ENCODE data around the gene CEP192.

The CEP192 gene

DNA sequence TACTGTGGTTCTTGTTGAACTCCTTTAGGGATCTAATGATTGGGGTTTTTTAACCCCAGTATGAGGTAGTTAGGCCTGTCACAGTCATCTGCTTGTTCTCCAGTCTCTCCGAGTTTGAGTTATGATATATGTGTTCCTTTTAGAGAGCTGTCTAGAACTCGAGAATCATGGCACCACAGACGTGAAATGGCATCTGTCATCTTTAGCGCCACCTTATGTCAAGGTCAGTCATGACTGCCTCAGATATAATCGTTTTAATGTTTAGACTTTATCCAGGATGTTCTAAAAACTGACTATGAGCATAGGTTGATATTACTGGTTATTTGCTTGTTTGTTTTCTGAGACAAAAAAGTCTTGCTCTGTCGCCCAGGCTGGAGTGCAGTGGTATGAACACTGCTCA, 112.2 kb downstream of the CEP192 start:
- no peak for DNase-seq (ENCODE audit: low read depth)

DNA sequence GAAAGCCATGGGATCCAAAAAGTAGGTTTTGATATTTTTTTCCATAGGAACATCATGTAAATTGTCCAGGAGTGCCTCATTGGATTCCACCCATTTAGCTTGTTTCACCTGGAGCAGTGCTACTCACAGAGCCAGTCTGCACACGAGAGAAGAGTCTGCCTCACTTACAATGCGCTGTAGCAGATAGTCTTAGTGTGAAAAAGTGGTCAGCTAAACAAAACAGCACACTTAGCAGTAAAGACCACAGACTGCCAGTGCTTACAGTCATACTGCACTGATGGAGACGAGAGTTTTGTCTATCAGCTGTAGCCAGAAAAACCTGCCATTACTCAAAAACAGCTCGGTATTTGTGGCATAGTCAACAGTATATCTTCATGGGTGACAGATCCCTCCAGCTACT, 113.9 kb downstream of the CEP192 start:
- DNase-seq (ENCODE audit: low read depth) = no peak

DNA sequence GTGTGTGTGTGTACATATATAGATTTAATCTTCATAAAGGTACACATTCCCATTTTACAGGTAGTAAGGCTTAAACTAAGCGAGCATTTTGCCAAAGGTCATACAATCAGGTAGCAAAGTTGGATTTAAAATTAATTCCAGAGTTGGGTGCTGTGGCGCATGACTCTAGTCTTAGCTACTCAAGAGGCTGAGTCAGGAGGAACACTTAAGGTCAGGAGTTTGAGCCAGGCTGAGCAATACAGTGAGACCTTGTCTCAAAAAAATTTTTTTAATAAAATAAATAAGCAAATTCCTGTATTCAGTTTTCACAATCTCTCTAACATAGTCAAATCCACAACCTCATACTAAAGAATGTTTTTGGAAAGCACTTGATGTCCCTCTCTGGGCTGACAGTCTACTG, 115.9 kb downstream of the CEP192 start:
- no peak for DNase-seq (ENCODE audit: low read depth)

- no peak for DNase-seq (ENCODE audit: low read depth)
Measured at GRCh38 chr18:13108330-13108729, 117.2 kb downstream of the CEP192 start.

DNA sequence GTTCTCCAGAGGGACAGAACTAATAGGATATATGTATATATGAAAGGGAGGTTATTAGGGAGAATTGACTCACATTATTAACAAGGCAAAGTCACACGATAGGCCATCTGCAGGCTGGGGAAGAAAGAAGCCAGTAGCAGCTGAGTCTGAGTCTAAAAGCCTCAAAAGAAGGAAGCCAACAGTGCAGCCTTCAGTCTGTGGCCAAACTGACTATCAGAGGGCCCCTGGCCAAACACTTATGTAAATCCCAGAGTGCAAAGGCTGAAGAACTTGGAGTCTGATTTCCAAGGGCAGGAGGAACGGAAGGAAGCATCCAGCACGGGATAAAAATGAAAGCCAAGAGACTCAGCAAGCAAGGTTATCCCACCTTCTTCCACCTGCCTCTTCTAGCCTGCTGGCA, 119.4 kb downstream of the CEP192 start:
- no peak for DNase-seq (ENCODE audit: low read depth)

DNA sequence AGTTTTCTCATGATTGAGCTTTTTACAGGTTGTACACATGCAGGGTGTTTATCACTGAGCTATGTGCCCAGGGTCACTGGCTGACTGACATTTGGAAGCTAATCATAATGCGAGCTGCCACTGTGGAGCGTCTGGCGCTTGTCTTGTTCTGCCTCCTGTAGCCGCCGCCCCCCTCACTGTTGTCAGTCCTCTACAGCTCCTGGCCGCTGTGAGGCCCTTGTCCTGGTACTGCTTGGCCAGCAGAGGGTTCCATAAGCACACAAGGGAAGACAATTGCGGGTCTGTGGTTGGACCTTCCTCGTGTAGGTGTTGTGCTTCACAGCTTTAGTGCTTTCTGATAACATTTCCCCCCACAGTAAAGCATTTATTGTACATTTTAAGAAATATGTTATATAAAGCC, 121.8 kb downstream of the CEP192 start:
- DNase-seq (ENCODE audit: low read depth) = no peak

- no peak for DNase-seq (ENCODE audit: low read depth)
Measured at GRCh38 chr18:13120255-13120654, 129.1 kb downstream of the CEP192 start.

DNA sequence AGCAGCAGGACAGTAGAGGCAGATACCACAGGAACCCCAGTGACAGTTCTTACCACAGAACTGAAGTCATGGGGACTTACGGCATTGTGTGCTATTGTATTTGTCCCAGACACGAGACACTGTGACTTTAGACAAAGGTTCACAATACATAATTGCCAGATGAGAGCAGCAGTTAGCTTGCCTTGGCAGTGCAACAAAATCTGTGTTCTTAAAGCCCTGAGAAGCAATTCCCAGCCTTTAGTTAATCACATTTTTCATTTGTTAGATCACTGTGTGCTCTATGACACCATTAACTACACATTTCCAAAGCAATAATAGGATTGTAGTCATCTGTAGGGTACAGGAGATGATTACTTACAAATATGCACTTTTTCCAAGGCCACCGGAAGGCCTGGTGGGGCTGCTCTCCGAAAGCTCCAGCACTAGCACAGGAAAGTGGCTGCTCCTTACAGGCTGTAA, 129.8 kb downstream of the CEP192 start:
- no peak for DNase-seq (ENCODE audit: low read depth)

- DNase-seq (ENCODE audit: low read depth) = no peak
Measured at GRCh38 chr18:13124411-13124810, 133.2 kb downstream of the CEP192 start.

DNA sequence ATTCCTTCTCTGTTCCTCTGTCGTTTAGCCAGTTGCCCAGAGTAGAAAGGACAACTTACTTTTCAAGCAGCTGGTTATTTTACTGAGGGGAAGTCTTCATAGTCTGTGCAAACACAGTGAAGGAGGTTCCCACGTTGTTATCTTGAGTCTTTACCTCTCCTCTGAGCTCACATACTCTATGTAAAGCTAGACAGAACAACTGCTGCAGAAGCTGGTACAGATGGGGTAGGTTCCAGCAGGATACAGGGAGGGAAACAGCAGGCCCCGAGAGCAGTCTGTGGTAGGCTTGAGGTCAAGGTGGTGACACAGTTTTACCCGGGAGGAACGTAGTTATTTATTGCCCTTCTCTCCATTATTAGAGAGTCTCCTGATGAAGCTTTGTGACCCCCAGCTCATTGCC, 134.0 kb downstream of the CEP192 start:
- no peak for DNase-seq (ENCODE audit: low read depth)

- no peak for DNase-seq (ENCODE audit: low read depth)
Measured at GRCh38 chr18:13126966-13127598, 135.9 kb downstream of the CEP192 start.

- DNase-seq (ENCODE audit: low read depth) = no peak
Measured at GRCh38 chr18:13131283-13131682, 140.1 kb downstream of the CEP192 start.

DNA sequence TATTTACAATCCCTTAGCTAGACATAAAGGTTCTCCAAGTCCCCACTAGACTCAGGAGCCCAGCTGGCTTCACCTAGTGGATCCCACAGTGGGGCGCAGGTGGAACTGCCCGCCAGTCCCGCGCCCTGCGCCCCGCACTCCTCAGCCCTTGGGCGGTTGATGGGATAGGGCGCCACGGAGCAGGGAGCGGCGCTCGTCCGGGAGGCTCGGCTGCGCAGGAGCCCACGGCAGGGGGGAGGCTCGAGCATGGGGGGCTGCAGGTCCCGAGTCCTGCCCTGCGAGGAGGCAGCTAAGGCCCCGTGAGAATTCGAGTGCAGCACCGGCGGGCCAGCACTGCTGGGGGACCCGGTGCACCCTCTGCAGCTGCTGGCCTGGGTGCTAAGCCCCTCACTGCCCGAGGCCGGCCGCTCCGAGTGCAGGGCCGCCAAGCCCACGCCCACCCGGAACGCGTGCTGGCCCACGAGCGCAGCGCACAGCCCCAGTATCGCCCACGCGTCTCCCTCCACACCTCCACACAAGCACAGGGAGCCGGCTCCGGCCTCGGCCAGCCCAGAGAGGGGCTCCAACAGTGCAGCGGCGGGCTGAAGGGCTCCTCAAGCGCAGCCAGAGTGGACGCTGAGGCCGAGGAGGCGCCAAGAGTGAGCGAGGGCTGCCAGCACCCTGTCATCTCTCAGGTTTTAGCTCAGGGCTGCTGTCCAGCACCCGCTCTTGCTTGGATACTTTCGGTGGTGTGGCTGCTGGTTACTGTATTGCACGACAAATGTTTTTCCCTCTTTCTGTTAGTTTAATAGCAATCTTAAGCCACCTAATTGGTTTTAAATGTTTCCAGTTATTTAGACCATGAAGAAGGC, 143.6 kb downstream of the CEP192 start:
- no peak for DNase-seq (ENCODE audit: low read depth)

GRCh38 chr18:13136056-13136903, 145.1 kb downstream of the CEP192 start:
- peak; percentile 3 for DNase-seq (ENCODE audit: low read depth)

DNA sequence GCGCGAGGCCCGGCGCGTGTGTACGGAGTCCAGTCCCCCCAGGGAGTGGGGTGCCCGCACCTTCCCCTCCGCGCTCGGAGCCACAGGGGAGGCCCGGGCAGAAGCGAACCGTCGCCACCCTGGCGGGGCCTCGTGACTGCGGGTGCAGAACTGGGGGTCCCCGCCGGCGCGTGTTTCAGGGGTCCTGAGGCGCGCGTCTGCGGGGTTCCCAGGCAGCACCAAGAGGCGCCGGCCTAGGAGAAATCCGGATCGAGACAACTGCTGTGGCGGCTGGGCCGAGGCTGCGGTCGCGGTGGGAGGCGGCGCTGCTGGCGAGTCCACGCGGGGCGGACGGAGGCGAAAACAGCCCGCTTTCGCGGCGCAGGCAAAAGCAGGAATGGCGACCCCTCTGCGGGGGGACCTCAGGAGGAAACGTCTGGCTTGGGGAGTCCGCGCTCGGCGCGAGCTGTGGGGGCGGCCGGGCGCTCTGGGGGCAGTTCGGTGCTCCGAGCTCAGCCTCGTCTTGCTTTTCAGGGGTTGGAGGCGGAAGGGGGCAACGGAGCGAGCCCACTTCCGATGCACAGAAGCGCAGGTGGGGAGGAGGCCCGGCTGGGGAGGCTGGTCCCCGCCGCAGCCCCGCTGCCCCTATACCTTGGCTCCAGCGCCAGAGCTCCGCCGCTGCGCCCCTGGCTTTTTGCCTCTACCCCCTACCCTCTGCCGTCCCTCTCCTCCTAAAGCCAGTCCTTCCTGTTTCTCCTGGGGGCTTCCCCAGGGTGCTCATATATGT, 145.9 kb downstream of the CEP192 start:
- DNase-seq (ENCODE audit: low read depth) = no peak

DNA sequence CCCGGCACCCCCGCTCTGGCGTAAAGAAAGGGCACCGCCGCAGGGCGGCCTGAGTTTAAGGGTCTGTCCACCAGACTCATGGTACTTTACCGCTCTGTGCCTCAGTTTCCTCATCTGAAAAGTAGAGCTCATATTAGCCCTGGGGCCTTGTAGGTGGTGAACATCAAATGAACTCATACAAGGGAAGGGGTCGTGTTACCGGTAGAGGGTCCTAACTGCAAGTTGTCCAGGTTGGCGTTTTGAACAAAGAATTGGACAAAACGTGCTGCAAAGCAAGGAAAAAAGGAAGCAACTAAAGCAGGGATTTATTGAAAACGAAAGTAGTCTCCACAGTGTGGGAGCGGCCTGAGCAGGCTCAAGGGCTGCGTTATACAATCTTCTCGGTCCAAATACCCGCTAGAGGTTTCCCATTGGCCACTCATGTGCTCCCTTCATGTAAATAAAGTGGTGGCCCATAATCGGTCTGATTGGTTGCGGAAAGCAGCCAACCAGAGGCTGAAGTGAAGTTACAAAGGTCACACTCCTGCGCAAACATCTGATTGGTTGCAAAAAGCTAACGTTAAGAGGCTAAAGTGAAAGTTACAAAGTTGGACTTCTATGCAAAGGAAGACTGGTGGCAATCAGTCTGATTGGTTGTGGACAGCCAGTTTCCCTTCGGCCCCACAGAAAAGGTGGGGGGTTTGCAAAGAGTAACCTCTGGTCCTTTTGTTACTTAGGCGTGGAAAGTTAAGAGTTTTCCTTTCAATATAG, 146.7 kb downstream of the CEP192 start:
- DNase-seq (ENCODE audit: low read depth) = peak; percentile 44

DNA sequence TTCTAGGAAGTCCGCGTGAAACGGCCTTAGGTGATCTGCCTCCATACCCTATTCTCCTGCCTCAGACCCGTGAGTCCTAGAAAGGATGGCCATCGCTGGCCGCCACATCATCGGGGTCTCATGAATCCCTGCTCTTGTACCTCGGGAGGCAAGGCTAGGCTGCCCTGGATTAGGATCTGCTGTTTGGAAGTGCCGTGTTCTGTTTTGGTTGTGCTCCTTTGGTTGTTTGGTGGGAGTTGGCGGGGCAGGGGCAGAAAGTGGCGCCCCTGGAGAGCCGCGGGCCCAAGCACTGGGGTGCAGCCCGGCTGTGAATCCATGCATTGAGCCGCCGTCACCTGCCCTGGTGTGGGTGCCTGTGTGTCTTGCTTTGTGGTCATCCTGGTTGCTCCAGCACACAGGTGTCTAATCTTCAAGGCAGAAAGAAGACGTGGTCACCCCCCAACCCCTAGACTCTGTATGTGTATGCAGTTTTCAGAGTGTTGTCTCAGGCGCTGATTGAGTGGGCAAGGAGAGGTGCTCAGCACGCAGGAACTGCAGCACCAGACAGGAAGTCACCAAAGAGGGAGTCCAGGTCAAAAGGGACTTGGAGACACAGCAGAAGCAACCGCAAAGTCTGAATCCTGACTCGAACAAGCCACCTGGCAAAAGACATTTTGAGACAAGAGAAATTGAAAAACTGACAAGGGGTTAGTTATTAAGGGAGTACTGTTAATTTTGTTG, 147.4 kb downstream of the CEP192 start:
- no peak for DNase-seq (ENCODE audit: low read depth)

DNA sequence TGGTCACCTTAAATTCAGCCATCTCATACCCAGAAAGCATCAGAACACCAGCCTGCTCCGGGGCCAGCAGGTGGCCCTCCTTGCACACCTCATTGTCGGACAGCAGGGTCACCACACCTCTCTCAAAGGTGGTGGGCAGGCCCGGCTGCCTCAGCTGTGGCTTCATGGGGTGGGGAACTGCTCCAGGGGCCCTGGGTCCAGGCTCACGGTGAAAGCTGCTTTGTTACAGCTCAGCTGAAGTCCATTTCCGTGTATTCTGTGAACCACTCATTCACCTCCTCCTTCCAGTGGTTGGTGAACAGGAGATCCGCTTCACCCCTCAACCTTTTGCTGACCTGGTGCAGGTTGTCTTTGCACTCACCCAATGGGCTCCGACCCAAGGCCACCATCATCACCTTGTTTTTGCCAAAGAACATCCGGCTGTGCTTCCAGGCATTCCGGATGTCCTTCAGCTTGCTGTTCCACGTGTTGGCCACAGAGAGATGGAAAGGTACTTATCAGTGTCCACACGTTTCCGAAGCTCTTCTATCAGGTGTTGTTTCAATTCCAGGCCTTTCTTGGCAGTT, 148.8 kb downstream of the CEP192 start:
- DNase-seq (ENCODE audit: low read depth) = no peak

DNA sequence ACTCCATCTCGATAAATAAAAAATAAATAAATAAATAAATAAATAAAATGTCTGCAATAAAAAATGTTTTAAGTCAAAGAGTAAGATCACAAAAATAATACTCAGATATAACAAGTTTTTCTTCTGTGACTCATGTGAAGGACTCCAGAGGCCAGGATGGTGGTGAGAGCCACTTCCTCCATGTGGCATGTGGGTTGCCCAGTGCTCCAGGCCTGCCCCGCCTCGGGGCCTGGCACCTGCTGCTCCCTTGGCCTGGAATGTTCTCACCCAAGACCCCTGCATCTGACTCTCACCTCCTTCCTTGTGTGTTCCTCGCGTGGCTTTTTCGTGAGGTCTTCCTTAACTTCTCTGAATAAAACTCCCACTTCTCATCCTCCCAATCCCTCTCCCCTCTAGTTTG, 150.0 kb downstream of the CEP192 start:
- no peak for DNase-seq (ENCODE audit: low read depth)

GRCh38 chr18:13145636-13146190, 154.6 kb downstream of the CEP192 start:
- DNase-seq (ENCODE audit: low read depth) = no peak
